Activated CD8-positive, alpha-beta memory T cell treated with anti-CD3 and anti-CD28 coated beads for 1 hour (primary cell): ENCODE data around the gene ORM2.

Source experiments
- DNase-seq, 2 donors: peaks; one replicate each; pipeline ENCODE4 v3.0.0-alpha.2; 2020; ENCODE audit warnings: low read depth in 1 of 2; ENCODE audit errors: extremely low read depth in 1 of 2

ORM2 gene

DNA sequence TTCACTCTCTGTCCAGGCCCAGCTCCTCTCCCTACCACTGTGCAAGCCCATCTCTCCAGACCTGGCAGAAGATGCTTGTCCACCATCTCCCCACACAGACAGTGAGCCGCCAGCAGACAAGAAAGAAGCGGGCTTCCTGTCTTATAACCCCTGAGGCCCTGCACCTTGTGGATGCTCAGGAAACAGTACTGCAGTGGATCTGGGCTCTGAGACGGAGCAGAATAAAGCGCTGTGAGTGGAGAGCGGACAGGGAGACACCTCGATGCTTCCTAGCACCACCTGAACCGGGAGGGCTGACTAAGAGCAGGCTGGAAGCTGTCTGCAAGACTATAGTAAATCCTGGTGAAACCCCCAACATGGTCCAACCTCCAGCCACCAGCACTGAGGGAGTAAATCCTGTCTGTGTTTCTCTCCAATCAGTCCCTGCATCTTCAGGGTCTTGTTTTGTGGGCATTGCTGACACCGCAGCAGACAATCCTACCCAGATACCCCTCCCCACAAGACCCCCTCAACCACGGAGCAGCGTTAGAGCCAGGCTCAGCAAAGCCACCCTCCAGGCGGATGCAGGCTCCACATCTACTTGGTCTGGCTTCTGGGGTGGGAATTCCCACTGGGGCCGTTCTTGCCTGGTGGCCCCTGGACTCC is 18.7 kb downstream of the ORM2 start:
- DNase-seq, result no peak

DNA sequence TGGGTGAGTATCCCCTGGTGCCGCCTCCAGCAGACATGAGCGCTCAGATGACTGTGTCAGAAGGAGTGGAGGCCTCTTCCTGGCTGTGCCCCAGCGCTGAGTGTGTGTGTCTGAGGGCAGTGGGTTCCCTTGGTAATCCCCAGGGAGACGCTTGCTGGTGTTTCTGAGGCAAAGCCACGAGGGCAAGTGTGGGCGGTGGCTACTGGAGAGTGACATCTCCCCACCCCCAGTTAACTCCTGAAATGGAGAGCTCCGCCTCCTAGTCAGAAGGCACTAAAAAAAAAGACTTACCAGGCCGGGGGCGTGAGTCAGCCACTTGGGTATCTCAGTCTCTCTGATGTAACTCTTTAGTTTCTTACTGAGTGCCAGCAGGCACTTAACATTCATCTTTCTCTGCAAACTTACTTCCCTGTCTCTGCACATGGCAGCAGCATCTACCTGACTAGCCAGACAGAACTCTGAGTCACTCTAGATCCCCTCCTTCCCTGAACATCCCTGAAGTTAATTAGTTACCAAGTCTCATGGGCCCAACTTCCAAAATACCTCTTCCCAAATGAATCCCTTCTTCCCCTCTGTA is 19.3 kb downstream of the ORM2 start:
- DNase-seq, result peak in 1 of 2 donors; percentile 25

DNA sequence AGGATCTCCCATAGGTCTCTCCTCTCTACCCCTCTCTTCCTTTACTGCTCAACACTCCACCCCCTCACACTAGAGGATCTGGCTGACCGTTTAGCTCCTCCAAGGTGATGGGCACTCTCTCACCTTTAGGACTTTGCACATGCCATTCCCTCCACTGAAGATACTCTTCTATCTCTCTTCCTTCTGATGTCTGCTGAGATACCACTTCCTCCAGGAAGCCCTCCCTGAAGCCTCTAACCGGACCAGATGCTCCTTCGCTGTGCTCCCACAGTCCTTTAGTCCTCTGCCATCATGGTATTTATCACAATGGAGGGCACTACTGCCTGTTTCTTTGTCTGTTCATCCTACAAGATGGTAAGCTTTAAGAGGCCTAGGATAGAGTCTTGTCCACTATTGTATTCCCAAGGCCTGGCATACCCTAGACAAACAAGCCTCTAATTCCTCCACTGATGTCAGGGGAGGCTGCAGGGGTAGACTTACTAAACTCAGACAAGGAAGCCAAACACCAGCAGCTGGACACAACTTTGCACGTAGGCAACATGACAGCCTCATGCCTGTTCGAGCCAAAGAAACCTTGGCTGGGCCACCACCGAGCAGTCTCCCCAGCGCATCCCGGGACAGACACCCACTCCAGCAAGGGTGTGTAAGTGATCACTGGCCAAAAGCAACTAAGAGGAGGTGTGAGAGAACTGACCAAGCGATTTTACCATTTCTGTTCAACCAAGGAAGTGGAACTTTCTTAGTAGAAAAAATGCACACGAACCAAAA is 20.2 kb downstream of the ORM2 start:
- DNase-seq, result no peak

DNA sequence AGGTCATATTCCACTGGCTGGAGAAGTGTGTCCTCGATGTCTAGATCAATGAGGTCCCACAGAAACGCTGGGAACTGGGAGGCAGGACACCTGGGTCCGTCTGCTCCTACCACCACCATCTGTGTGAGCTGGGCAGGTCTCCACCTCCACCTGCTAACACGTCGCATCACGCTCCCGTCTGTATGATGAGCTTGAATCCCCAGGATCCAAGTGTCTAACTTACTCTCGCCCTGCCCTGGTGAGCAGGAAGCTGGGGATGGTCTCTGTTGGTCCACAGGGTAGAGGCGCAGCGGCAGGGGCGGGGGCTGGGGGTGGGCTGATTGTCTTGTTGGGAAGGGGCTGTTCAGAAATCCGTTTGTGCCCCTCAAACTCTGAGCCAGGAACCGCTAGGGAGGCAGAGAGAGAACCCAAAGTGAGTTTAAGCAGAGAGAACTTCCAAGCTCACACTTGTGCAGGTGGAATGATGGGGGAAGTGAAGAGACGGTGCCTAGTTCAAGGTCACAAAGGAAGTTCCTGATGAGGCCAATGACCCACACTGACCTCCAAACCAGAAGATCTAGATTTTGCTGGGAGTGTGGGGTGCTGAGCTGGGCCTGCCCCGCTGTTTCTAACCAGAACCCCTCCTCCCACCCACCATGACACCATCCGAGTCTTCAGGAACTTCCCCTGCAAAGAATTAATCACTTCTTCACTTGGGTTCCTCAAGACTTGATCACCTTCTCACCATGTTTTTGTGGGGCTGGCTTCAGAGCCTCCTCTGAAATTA is 21.1 kb downstream of the ORM2 start:
- DNase-seq, result no peak

DNA sequence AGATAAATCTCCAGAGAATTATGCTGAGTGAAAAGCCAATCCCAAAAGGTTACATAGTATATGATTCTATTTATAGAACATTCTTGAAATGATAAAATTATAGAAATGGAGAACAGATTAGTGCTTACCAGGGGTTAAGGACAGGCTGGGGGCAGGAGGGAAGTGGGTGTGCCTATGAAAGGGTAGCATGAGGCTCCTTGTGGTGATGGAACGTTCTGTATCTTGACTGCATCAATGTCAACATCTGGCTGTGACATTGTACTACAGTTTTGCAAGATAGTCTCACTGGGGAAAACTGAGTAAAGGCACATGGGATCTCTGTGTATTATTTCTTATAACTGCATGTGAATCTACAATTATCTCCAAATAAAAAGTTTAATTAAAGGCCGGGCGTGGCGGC is 22.3 kb downstream of the ORM2 start:
- no peak for DNase-seq

DNA sequence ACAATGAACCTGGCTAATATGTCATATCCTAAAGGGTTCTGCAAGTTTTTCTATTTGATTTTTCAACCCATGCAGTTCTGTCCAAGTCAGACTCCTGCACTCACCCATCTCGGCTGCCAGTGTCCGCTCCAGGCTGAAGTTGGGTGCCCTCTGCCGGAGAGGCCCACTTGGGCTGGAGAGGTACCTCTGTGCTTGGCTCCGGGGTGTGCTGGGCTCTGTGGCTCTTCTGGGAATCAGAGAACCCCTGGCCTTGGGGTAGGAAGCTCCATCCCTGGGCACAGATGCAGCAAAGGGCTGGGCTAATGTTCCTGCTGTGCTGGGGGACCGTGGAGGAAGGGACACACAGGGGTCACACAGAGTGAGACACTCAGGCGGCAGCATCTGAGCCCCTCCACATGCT is 26.2 kb downstream of the ORM2 start:
- DNase-seq, result no peak

DNA sequence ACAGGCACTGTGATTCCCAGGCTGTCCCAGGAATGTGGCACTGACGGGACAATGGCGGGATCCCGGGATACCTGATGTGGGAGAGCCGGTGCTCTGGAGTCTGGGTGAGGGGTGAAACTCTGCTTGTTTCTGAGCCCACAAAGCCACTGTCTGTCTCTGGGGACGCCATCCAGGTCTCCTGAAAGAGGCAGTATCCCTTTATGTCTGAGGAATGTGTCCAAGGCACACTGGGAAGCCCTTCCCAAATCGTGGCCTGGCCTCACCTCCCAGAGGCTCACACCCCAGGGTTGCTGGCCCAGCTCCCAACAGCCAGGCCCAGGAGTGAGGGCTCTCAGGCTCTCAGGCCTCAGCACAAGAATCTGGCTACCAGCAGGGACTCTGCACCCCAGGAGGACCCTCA is 27.1 kb downstream of the ORM2 start:
- DNase-seq, result no peak

DNA sequence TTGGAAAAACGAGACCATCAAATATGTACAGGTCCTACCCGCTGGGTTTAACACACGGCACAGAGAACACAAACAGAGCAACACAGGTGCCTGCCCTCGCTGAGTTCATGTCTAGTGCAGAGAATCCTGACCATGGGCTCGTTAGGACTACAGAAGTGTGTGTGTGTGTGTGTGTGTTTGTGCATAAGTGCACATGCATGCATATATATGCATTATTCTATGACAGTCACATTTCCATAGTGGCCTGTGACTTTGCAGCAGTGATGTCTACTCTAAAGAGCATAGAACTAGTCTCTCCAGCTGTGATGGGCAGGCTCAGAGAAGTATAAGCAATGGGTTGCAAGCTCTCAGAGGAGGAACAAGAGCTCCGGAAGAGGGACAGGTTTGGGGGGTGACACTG is 27.7 kb downstream of the ORM2 start:
- no peak for DNase-seq

DNA sequence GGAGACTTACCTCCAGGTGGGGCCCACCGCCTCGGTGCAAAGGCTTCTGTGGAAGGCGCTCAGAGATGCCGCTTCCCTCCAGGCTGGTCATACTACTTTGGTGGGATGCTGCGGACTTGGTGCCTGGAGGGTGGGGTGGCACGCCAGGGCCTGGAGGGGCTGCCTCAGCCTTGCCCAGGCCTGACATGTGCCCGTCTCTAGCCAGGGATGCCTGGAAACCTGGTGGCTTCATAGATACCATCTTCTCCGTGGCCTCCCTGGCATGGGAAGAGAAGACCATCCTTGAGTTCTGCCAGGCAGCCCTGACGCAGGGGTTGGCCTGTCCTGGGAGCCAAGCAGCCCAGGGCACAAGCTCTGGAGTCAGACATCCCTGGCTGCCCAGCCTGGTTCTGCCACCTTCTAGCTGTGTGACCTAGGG is 28.3 kb downstream of the ORM2 start:
- DNase-seq, result no peak

DNA sequence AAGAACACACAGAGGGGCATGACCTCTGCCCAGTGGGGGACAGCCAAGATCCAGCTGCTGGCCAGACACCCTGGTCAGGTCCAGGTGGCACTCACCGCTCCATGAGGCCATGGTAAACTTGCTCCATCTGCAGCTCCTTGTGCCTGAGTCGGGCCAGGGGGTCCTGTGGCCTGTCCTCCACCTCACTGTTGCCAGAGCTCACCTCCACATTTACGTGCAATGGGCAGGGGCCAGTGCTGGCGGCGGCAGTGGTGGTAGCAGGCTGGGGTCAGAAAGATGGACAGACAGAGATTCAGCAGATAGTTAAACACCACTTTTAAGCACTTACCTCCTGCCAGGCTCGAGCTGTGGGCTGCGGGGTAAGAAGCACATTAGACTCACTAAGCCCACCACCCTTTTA is 30.1 kb downstream of the ORM2 start:
- DNase-seq, result no peak

DNA sequence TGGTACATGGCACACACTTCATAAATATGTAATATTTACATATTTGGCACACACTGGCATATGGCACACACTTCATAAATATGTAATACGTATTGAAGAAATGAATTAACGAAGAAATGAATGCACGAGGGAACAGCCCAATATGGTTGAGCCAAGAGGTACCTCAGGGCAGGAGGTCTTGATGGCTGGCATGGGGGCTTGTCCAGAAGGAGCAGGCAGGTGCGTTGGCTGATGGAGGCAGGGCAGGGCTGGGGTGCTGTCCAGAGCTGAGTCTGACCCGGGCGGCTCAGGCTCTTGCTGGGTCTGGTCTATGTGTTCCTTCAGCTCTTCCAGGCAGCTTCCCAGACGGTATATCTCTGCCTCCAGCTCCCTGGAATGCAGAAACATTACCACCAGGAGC is 31.9 kb downstream of the ORM2 start:
- DNase-seq, result no peak

DNA sequence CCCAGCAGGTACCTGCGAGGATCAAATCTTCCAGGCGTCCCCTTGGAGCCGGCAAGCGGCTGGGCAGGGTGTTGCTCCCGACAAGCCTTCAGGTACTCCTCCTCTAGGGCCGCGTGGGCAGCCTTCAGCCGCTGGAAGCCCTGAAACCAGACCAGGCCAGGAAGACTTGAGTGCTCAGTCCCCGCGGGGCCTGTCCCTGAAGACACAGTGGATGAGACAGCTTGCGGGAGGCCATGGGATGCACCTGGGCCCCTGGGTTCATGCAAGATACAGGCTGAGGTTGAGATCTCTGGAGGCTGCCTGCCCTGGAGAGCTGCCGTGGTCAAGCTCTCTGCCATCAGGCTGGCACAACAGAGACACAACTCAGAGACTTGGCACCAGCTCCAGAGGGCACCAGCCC is 32.7 kb downstream of the ORM2 start:
- no peak for DNase-seq

DNA sequence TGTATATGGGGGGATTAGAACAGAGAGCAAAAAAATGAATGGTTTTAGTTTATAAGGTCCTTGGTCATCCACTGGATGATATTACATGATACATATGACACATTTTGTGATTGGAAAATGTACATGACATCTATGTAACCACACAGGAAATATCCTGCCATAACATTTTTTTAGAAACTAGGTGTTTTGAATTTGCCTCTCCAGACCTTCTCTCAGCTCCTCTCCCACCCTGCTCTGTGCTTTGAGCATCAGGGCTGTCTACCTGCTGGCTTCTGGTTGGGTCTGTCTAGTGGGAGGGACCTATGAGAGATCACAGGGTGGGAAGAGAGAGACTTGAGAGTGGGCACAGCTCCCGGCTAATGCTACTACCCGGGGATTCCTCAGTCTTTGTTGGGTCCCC is 33.8 kb downstream of the ORM2 start:
- DNase-seq, result no peak

DNA sequence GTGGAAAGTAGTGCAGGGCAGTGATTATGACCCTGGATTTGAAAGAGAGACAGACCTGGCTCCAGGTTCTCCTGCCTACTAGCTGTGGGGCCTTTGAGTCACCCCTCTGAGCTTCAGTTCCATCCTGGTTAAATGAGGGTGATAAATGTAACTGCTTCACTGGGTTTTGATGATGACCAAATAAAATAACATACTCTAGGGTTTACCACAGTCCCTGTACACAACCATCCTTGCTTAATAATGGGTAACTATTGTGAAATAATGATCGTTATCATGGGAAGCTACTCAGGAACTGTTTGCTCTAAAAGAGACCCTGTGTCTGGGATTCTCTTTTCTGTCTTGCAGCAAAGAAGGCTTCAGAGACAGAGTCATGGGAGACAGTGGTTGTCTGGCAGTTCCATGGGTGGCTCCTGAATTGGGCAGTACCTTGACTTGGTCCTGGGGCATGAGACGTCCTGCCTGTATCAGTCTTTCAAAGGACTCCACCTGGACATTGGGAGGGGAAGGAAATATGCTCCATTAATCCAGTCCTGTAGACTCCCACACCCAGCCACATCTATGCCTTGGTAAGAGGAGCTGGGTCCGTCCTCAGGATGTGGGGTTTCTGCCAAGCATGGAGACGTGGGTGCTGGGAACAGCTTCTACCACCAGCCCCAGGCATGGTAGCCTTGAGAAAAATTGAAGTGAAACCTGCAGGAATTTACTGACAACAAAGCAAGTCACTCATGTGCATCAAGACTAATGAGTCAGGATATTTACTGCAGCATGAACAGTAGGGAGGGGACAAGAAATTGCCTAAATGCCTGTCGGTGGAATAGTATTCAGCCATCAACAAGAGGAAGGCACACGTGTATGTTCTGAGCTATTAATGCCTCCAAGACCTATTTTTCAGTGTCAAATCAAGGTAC is 34.7 kb downstream of the ORM2 start:
- no peak for DNase-seq

DNA sequence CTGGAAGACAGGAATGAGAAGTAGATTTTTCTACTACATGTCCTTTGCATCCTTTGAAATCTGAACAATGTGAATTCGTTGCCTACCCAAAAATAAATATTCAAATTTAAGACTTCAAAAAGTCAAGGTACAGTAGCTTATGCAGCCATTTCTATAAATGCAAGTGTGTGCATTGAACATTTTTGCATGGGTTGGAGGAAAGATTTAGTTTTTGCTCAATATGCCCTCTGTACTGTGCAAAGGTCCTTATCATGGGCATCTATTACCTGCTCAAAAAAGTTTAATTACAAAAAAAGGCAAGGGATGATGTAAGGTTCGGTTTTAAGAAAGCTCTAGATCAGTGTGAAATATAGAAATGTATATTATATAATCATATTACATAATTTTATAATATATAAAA is 35.5 kb downstream of the ORM2 start:
- DNase-seq, result no peak

DNA sequence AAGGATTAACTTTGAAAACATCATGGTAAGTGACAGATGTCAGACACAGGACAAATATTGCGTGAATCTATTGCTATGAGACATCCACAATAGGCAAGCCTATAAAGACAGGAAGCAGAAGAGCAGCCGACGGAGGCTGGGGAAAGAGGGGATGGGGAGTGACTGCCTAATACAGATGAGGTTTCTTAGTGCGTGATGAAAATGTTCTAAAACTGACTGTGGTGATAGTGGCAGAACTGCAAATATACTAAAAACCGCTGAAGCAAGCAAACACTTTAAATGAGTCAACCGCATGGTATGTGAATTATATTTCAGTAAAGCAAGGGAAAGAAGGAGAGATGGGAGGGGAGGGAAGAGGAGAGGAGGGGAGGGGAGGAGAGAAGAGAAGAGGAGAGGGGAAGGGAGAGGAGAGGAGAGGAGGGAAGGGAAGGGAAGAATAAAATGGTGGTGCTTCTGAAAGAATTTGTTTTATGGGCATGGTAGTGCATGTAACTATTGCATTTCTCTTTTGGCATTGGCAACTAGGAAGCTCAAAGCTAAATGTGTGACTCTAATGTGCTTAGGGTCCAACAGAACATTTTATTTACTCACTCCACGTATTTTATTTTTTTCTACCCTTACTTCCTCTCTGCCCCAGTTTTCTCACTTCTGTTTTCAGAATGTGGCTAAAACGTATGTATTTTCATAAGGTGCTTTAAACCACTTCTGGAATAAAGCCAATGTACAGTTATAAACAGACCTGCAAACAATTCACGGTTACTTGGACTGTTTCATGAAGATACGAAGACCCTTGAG is 36.9 kb downstream of the ORM2 start:
- DNase-seq, result no peak

DNA sequence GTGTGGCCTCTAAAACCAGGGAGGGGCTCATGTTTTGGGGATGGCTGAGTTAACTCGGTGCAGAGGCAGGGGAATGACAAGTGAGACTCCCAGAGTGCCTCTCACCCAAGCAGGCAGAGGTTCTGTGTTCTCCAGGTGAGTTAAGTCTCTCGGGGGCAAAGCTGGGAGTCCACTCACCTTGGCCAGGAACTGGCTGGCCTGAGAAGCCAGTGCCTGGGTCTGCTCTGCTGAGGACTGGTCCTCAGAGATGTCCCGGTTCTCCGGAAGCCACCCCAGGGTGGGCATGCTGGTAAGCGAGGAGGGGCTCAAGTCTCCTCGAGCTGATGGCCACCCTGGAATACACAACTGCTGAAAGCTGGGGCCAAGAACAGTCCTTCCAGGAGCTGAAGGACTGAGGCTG is 37.7 kb downstream of the ORM2 start:
- DNase-seq, result no peak

DNA sequence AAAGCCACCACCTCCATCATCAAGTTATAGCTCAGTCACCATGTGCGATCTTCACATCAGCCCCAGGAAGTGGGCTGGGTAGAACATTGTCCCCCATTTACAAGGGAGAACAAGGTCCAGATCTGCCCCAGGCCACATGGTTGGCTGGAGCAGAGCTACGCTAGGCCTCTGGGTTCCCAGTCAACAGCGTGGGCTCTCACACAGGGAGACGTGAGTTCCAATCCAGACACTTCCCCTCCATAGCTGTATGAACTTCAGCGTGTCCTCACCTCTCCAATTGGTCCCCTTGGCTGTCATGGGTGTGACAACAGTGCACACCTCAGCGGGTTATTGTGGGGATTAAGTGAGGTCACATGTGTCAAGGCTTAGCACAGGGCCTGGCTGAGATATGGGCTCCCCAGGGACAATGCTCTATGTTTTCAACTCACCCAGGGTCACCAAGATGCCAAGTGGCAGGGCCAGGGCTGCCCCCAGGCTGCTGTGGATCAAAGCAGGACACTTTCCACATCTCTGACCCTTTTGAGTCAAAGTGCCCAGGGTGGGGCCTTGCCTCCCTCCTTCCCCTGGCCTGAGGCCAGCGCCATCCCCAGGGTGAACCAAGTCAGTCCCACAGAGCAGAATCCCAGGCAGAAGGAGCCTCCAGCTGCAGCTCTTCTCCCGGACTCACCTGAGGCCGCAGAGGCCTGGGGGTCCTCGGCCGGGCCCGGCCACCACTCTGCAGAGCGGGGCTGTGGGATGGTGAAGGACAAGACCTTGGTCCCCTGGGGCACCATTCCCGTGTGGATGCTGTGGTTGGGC is 38.3 kb downstream of the ORM2 start:
- no peak for DNase-seq
